Adrenal gland (tissue), 5 donors: ENCODE results near the gene POMGNT1.
A peak's percentile ranks its signal among the peaks of the same experiment; 100 is the strongest.

ENCODE experiments used
- POLR2A ChIP-seq, 2 donors: fragments of 450-650 bp; IDR thresholded peaks; one replicate each; pipeline ENCODE4 v1.6.1; 2017; ENCODE audit warnings: antibody characterized with exemption in 2 of 2, mild to moderate bottlenecking in 2 of 2, moderate library complexity in 1 of 2
- TF ChIP-seq, protein P1 (sequence below), 6 experiments: fragments of 450-650 bp in 4 of 6; fragments of 200-600 bp in 2 of 6; sonication (generic) in 1 of 6; IDR thresholded peaks; 1 replicate in 5 of 6; 2 replicates in 1 of 6; pipeline versions ENCODE4 v1.5.1 to v1.8.0; 2016 to 2021; ENCODE audit warnings: antibody characterized with exemption in 6 of 6, mild to moderate bottlenecking in 2 of 6, moderate library complexity in 1 of 6
- donor health status: DM: no; HTN: no; CAD: no.

- peak in 1 of 2 donors; percentile 47 for TF ChIP-seq POLR2A (IDR thresholded peaks at IDR 0.05)
- TF ChIP-seq, protein P1, sequence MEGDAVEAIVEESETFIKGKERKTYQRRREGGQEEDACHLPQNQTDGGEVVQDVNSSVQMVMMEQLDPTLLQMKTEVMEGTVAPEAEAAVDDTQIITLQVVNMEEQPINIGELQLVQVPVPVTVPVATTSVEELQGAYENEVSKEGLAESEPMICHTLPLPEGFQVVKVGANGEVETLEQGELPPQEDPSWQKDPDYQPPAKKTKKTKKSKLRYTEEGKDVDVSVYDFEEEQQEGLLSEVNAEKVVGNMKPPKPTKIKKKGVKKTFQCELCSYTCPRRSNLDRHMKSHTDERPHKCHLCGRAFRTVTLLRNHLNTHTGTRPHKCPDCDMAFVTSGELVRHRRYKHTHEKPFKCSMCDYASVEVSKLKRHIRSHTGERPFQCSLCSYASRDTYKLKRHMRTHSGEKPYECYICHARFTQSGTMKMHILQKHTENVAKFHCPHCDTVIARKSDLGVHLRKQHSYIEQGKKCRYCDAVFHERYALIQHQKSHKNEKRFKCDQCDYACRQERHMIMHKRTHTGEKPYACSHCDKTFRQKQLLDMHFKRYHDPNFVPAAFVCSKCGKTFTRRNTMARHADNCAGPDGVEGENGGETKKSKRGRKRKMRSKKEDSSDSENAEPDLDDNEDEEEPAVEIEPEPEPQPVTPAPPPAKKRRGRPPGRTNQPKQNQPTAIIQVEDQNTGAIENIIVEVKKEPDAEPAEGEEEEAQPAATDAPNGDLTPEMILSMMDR (IDR thresholded peaks at IDR 0.05): no peak
These were observed 48.6 kb upstream of the POMGNT1 start for GRCh38 chr1:46246548-46247435.
